GM12878 (cell line): ENCODE measurements around the gene DISP3. TPM values are rescaled to one million over a fixed set of nuclear protein-coding genes. Genes with fewer than 3 reads are reported as not detected.

Experiments
- ATAC-seq: fragments of 200-7000 bp; cut with Tn5 transposase; 3 replicates; pipeline ENCODE4 v1.9.1; 2020; ENCODE audit warnings: mild to moderate bottlenecking, moderate library complexity
- BruUV-seq: library from RNA; stranded (reverse); fragments of 400-500 nt; replicated peaks from 2 replicates; lab custom pipeline; 2021; lab: Mats Ljungman, UMichigan
- CTCF ChIA-PET: fragments of 300-600 bp; sonication (Branson Sonifier 250); formaldehyde crosslinking; extraction: SDS; loops from one replicate; lab custom pipeline; 2021; ENCODE audit warnings: inconsistent platforms; lab: Yijun Ruan, JAX
- POLR2A ChIA-PET: fragments of 350-600 bp; formaldehyde crosslinking; extraction: SDS; loops from one replicate; lab custom pipeline; 2021; ENCODE audit warnings: inconsistent platforms; lab: Charles Lee
- RAD21 ChIA-PET: fragments of 300-600 bp; sonication (Branson Sonifier 250); formaldehyde crosslinking; loops from one replicate; lab custom pipeline; 2023; ENCODE audit warnings: antibody characterized with exemption; ENCODE audit not compliant: unreplicated experiment; lab: Charles Lee
- SMC1A ChIA-PET: fragments of 300-600 bp; sonication (Branson Sonifier 250); formaldehyde crosslinking; loops from one replicate; lab custom pipeline; 2023; ENCODE audit not compliant: unreplicated experiment, uncharacterized antibody; lab: Charles Lee
- DNase-seq: peaks from one replicate; pipeline ENCODE4 v3.0.0-alpha.2; 2011; ENCODE audit warnings: low read depth, low spot score
- FAIRE-seq: peaks from 3 replicates; lab custom pipeline; 2011; peaks lifted over from hg19 to GRCh38; lab: Jason Lieb, UNC
- H2AFZ ChIP-seq: 2 replicates; pipeline ENCODE4 v1.6.0; 2011; ENCODE audit warnings: low read depth, low read length, control low read depth; ENCODE audit not compliant: control insufficient read depth
- H3K27ac ChIP-seq: 2 replicates; pipeline ENCODE4 v1.5.1; 2011; ENCODE audit warnings: control low read depth; ENCODE audit not compliant: control insufficient read depth, insufficient read depth
- H3K27me3 ChIP-seq, 2 experiments: replicated peaks in 1 of 2; 2 replicates each; pipeline versions ENCODE4 v1.6.0 to v1.6.1; 2011; ENCODE audit warnings: low read length in 1 of 2; ENCODE audit not compliant: control insufficient read depth in 2 of 2, insufficient read depth in 2 of 2
- H3K36me3 ChIP-seq, 2 experiments: 2 replicates each; pipeline ENCODE4 v1.5.1; 2011; ENCODE audit warnings: low read length in 1 of 2; ENCODE audit not compliant: control insufficient read depth in 2 of 2, insufficient read depth in 2 of 2
- H3K4me1 ChIP-seq: 2 replicates; pipeline ENCODE4 v1.6.1; 2011; ENCODE audit warnings: mild to moderate bottlenecking, low read length, moderate library complexity, mixed read lengths; ENCODE audit not compliant: control insufficient read depth, insufficient read depth
- H3K4me2 ChIP-seq: 2 replicates; pipeline ENCODE4 v1.6.0; 2011; ENCODE audit warnings: control low read depth; ENCODE audit not compliant: control insufficient read depth, insufficient read depth
- H3K4me3 ChIP-seq: fragments of 200-600 bp; sonication (generic); 2 replicates; pipeline ENCODE4 v1.5.1; 2016
- H3K79me2 ChIP-seq: 2 replicates; pipeline ENCODE4 v1.6.0; 2011; ENCODE audit warnings: low read length; ENCODE audit not compliant: control insufficient read depth, insufficient read depth
- H3K9ac ChIP-seq: 2 replicates; pipeline ENCODE4 v1.8.0; 2011; ENCODE audit warnings: low read length, control low read depth, mixed read lengths; ENCODE audit not compliant: control insufficient read depth, insufficient read depth
- H3K9me3 ChIP-seq: replicated peaks from 3 replicates; pipeline ENCODE4 v1.5.1; 2011; ENCODE audit warnings: mild to moderate bottlenecking, low read length; ENCODE audit not compliant: control insufficient read depth, insufficient read depth
- H4K20me1 ChIP-seq: 2 replicates; pipeline ENCODE4 v1.6.0; 2011; ENCODE audit not compliant: control insufficient read depth, insufficient read depth
- ATF2 ChIP-seq: IDR thresholded peaks from 2 replicates; pipeline ENCODE4 v1.6.1; 2012; ENCODE audit warnings: low read length, inconsistent platforms
- ESRRA ChIP-seq: IDR thresholded peaks from 2 replicates; pipeline ENCODE4 v1.6.1; 2012; ENCODE audit warnings: mild to moderate bottlenecking, low read length, improper control_type of control experiment
- NBN ChIP-seq: fragments of 450-650 bp; IDR thresholded peaks from 2 replicates; pipeline ENCODE4 v1.6.1; 2016
- PAX5 ChIP-seq: IDR thresholded peaks from 2 replicates; pipeline ENCODE4 v1.6.1; 2011; ENCODE audit warnings: low read depth, low read length, borderline replicate concordance
- PRDM15 ChIP-seq: fragments of 450-650 bp; formaldehyde crosslinking; IDR thresholded peaks from 2 replicates; pipeline ENCODE4 v1.4.0; 2020; ENCODE audit warnings: mild to moderate bottlenecking, moderate library complexity
- SMAD1 ChIP-seq: fragments of 450-650 bp; IDR thresholded peaks from 2 replicates; pipeline ENCODE4 v1.6.1; 2018; ENCODE audit warnings: mild to moderate bottlenecking, low read depth; ENCODE audit not compliant: partially characterized antibody
- STAT3 ChIP-seq: IDR thresholded peaks from 2 replicates; pipeline ENCODE4 v1.6.1; 2011; ENCODE audit warnings: low read depth, low read length, improper control_type of control experiment
- whole genome bisulfite sequencing: methylation state at CpG from one replicate; pipeline ENCODE4 v1.1.6; 2016; ENCODE audit warnings: low lambda C conversion rate; ENCODE audit not compliant: insufficient replicate concordance, insufficient coverage; ENCODE audit errors: missing lambda C conversion rate; 5-methylcytosine and 5-hydroxymethylcytosine counted together
- in situ Hi-C: fragments of 300-500 bp; cut with MboI; formaldehyde crosslinking; loops from 9 replicates; pipeline ENCODE4 v1.14.3; 2018; ENCODE audit warnings: mixed read lengths
- intact Hi-C: fragments of 100-400 bp; cut with micrococcal nuclease; formaldehyde crosslinking; loops from one replicate; pipeline ENCODE4 v1.14.2; 2022; ENCODE audit not compliant: unreplicated experiment
- polyA plus RNA-seq, 11 experiments: library from polyadenylated mRNA; depleted of rRNA in 4 of 11; unstranded in 6 of 11; stranded (reverse) in 5 of 11; fragments of >200 nt; fragmentation: Nextera tagmentation in 4 of 11; fragmentation: Illumina TruSeq in 1 of 11; extraction: Ambion mirVana in 4 of 11; extraction: Trizol in 1 of 11; gene quantifications; 1 replicate in 1 of 11; 2 replicates in 10 of 11; pipeline versions ENCODE4 v1.2.1 to v1.2.3, GENCODE V29; 2011 to 2016; ENCODE audit warnings: inconsistent platforms in 2 of 11, missing spikeins in 2 of 11, low read depth in 1 of 11
- total RNA-seq, 4 experiments: library from RNA; depleted of rRNA in 3 of 4; stranded (reverse); fragments of >200 nt in 3 of 4; fragmentation: Illumina TruSeq in 1 of 4; extraction: Trizol in 1 of 4; gene quantifications; 2 replicates each; pipeline versions ENCODE4 v1.2.1 to v1.2.3, GENCODE V29; 2013 to 2021
- TF ChIP-seq, protein P1 (sequence below): fragments of 450-650 bp; IDR thresholded peaks from 2 replicates; pipeline ENCODE4 v1.6.1; 2017; ENCODE audit warnings: mild to moderate bottlenecking, low read depth, inconsistent platforms; ENCODE audit not compliant: poor library complexity, severe bottlenecking

DISP3 gene
- total and polyA plus RNA-seq, 10 of the 15 experiments (the other 5 are each of a cell fraction or from before 2014, with no cell fraction given) = under 0.01 to 0.18 (median 0.09) TPM; not detected in 2

GRCh38 chr1:11499601-11500331 is 20.8 kb downstream of the DISP3 start:
- no peak for TF ChIP-seq ATF2
- TF ChIP-seq PAX5 = no peak
- TF ChIP-seq SMAD1 = no peak
- in situ Hi-C loops (no loop called here), intact Hi-C loops (no loop called here)
- peaks cover 5% of the 10 kb centered on the region; the same call in 2 of the 3 replicates for H3K9me3 ChIP-seq
- POLR2A ChIA-PET = no interaction called here
- DNase-seq (no peak), FAIRE-seq (no peak), ATAC-seq (no peak)
- no peak overlapping the region for H3K4me2 ChIP-seq
- H3K27me3 ChIP-seq = no peaks in the 10 kb centered on the region; a peak in 1 of 4 replicates
- no TSS peak for BruUV-seq
- no peaks in the 10 kb centered on the region for H4K20me1 ChIP-seq
- no peaks in the 10 kb centered on the region for H3K79me2 ChIP-seq
- SMC1A ChIA-PET = no interaction called here
- WGBS = 39% methylated on average over 12 of the region's 14 CpGs
- no peak overlapping the region for H3K9ac ChIP-seq
- no peak overlapping the region for H3K4me3 ChIP-seq
- H3K27ac ChIP-seq = no peak overlapping the region
- CTCF ChIA-PET = no interaction called here
- no peaks in the 10 kb centered on the region for H3K36me3 ChIP-seq
- H2AFZ ChIP-seq = no peak overlapping the region
- H3K4me1 ChIP-seq = no peaks in the 10 kb centered on the region
- RAD21 ChIA-PET = no interaction called here

DNA sequence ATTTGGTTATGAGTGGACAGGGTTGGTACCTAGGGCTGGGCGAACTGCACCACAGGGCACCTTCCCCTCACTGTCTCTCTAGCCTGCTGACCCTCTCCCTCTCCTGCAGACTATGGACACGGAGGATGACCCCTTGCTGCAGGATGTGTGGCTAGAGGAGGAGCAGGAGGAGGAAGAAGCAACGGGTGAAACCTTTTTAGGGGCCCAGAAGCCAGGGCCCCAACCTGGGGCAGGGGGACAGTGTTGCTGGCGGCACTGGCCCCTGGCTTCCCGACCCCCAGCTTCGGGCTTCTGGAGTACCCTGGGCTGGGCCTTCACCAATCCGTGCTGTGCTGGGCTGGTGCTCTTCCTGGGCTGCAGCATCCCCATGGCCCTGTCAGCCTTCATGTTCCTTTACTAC is 21.9 kb downstream of the DISP3 start:
- no peaks in the 10 kb centered on the region; a peak in 1 of 4 replicates for H3K27me3 ChIP-seq
- in situ Hi-C loops (no loop called here), intact Hi-C loops (no loop called here)
- FAIRE-seq (no peak), DNase-seq (no peak), ATAC-seq (no peak)
- no peak overlapping the region for H3K27ac ChIP-seq
- H3K4me3 ChIP-seq = no peak overlapping the region
- BruUV-seq = no TSS peak
- peaks cover 8% of the 10 kb centered on the region; the same call in 2 of the 3 replicates for H3K9me3 ChIP-seq
- no peaks in the 10 kb centered on the region for H3K4me1 ChIP-seq
- H3K9ac ChIP-seq = no peak overlapping the region
- POLR2A ChIA-PET = no interaction called here
- no peaks in the 10 kb centered on the region for H3K79me2 ChIP-seq
- H4K20me1 ChIP-seq = no peaks in the 10 kb centered on the region
- WGBS = 23% methylated on average over 7 of the region's 7 CpGs
- H3K4me2 ChIP-seq = no peak overlapping the region
- H3K36me3 ChIP-seq = no peaks in the 10 kb centered on the region
- TF ChIP-seq PRDM15 (CRISPR knock-in tag) (no peak), ESRRA (no peak), STAT3 (no peak), NBN (no peak)
- TF ChIP-seq, protein P1, sequence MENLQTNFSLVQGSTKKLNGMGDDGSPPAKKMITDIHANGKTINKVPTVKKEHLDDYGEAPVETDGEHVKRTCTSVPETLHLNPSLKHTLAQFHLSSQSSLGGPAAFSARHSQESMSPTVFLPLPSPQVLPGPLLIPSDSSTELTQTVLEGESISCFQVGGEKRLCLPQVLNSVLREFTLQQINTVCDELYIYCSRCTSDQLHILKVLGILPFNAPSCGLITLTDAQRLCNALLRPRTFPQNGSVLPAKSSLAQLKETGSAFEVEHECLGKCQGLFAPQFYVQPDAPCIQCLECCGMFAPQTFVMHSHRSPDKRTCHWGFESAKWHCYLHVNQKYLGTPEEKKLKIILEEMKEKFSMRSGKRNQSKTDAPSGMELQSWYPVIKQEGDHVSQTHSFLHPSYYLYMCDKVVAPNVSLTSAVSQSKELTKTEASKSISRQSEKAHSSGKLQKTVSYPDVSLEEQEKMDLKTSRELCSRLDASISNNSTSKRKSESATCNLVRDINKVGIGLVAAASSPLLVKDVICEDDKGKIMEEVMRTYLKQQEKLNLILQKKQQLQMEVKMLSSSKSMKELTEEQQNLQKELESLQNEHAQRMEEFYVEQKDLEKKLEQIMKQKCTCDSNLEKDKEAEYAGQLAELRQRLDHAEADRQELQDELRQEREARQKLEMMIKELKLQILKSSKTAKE = no peak
- H2AFZ ChIP-seq = no peak overlapping the region
- SMC1A ChIA-PET = no interaction called here
- RAD21 ChIA-PET = no interaction called here
- CTCF ChIA-PET = no interaction called here
